HG02970 (cell line): ENCODE measurements around the gene RASSF10.

Source experiments
- ATAC-seq: cut with Tn5 transposase; IDR thresholded peaks from one replicate; pipeline ENCODE4 v1.9.1; 2021; ENCODE audit warnings: mild to moderate bottlenecking, moderate library complexity, moderate number of reproducible peaks; ENCODE audit not compliant: unreplicated experiment, low FRiP score

Gene RASSF10

GRCh38 chr11:13051257-13051656 lies 42.1 kb downstream of the RASSF10 start:
- ATAC-seq, result no peak

GRCh38 chr11:13052130-13052571 lies 43.0 kb downstream of the RASSF10 start:
- ATAC-seq, result no peak

- ATAC-seq, result no peak
These were observed 44.3 kb downstream of the RASSF10 start for GRCh38 chr11:13053255-13053917.

- ATAC-seq, result no peak
These were observed 45.2 kb downstream of the RASSF10 start for GRCh38 chr11:13054278-13054677.

- no peak for ATAC-seq
These were observed 46.1 kb downstream of the RASSF10 start for GRCh38 chr11:13055200-13055599.

- no peak for ATAC-seq
These were observed 52.3 kb downstream of the RASSF10 start for GRCh38 chr11:13061294-13061990.
